Measurements from ENCODE around the gene AURKB. TPM values are rescaled to one million over a fixed set of nuclear protein-coding genes. Genes with fewer than 3 reads are reported as not detected.
A peak's percentile ranks its signal among the peaks of the same experiment; 100 is the strongest.

The AURKB gene
- total RNA-seq, 1 donor, result 3.6 TPM

GRCh38 chr17:8155231-8155995 lies 55.0 kb downstream of the AURKB start:
- TF ChIP-seq CTCF (IDR thresholded peaks at IDR 0.05; ENCODE audit: extremely low read depth, low read depth, low read length), result no peak
- Histone ChIP-seq H3K4me2 (ENCODE audit: insufficient read depth, low read length) (peak overlapping the region; percentile 92), H4K20me1 (ENCODE audit: insufficient read depth, low read length) (peaks cover 14% of the 10 kb centered on the region), H3K4me1 (ENCODE audit: insufficient read depth, low read length) (peaks cover 56% of the 10 kb centered on the region), H3K79me2 (ENCODE audit: insufficient read depth, low read length) (peaks cover 36% of the 10 kb centered on the region), H3K9me3 (ENCODE audit: low read depth, low read length) (no peaks in the 10 kb centered on the region), H2AFZ (ENCODE audit: low read length) (no peak overlapping the region), H3K27me3 (ENCODE audit: insufficient read depth, low read length) (no peaks in the 10 kb centered on the region), H3K36me3 (ENCODE audit: insufficient read depth, low read length) (peaks cover 13% of the 10 kb centered on the region), H3K27ac (ENCODE audit: low read depth, low read length) (peak overlapping the region; percentile 100), H3K4me3 (ENCODE audit: insufficient read depth, low read length) (peak overlapping the region; percentile 83)
- DNase-seq (ENCODE audit: insufficient read length, low spot score, missing footprints), result peak; percentile 17

Other genes with a start within 250 kb of the AURKB start
- not detected in 2 replicates for gene GUCY2D, start 208.0 kb downstream of the AURKB start, total RNA-seq
- gene ALOX15B, start 171.5 kb downstream of the AURKB start, total RNA-seq, result under 0.01 TPM in 2 replicates
- not detected in 2 replicates for gene ALOX12B, start 122.9 kb downstream of the AURKB start, total RNA-seq
- not detected in 2 replicates for gene ALOXE3, start 92.1 kb downstream of the AURKB start, total RNA-seq
- not detected in 2 replicates for gene HES7, start 86.5 kb downstream of the AURKB start, total RNA-seq
- 11.2 and 16.6 TPM in 2 replicates for gene PER1, start 58.2 kb downstream of the AURKB start, total RNA-seq
- gene VAMP2, start 47.6 kb downstream of the AURKB start, total RNA-seq, result 5.3 and 5.4 TPM in 2 replicates
- 8.3 and 8.8 TPM in 2 replicates for gene TMEM107, start 34.2 kb downstream of the AURKB start, total RNA-seq
- gene BORCS6, start 20.4 kb downstream of the AURKB start, total RNA-seq, result 9.4 and 11.5 TPM in 2 replicates
- 6.2 and 7.6 TPM in 2 replicates for gene CTC1, start 37.5 kb upstream of the AURKB start, total RNA-seq
- 14.1 and 18.8 TPM in 2 replicates for gene PFAS, start 38.7 kb upstream of the AURKB start, total RNA-seq
- gene RANGRF, start 78.1 kb upstream of the AURKB start, total RNA-seq, result 8.0 and 8.3 TPM in 2 replicates
- 1.1 and 2.1 TPM in 2 replicates for gene SLC25A35, start 84.8 kb upstream of the AURKB start, total RNA-seq
- gene ARHGEF15, start 99.7 kb upstream of the AURKB start, total RNA-seq, result not detected in 2 replicates
- gene ODF4, start 129.3 kb upstream of the AURKB start, total RNA-seq, result not detected in 2 replicates
- 1,921 and 2,089 TPM in 2 replicates for gene RPL26, start 172.6 kb upstream of the AURKB start, total RNA-seq
- not detected in 2 replicates for gene RNF222, start 187.3 kb upstream of the AURKB start, total RNA-seq
- gene NDEL1, start 225.3 kb upstream of the AURKB start, total RNA-seq, result 69.8 and 72.8 TPM in 2 replicates